GM08714 (cell line): Measurements from ENCODE around the gene RHOH.

Experiments
- H3K4me3 ChIP-seq: fragments of 200-500 bp; sonication (Bioruptor generic); 2 replicates; pipeline ENCODE4 v1.5.1; 2014; ENCODE audit warnings: mild to moderate bottlenecking, low read length, inconsistent platforms
- ZNF274 ChIP-seq: IDR thresholded peaks from 2 replicates; pipeline ENCODE4 v1.6.1; 2012; ENCODE audit warnings: mild to moderate bottlenecking, low read depth, low read length

RHOH gene

GRCh38 chr4:40225497-40225896 is 28.7 kb downstream of the RHOH start:
- no peak overlapping the region for H3K4me3 ChIP-seq
- TF ChIP-seq ZNF274: no peak

DNA sequence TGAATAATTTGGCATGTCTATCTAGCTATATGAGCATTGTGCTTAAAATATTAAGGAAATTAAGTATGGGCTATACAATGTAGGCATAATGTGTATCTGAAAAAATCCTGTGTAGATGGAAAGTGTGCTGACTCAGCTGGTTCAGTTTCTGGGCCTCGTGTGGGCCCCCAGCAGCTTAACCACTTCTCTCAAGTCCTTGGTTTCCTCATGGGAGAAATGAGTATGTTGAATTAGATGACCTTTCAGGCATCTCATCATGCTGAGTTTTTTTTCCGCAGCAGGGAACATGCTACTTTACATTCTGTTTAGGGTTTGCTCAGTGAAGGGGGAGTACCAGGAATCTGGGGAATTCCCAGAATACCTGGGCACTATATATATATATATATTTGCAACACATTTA is 30.5 kb downstream of the RHOH start:
- H3K4me3 ChIP-seq: no peak overlapping the region
- no peak for TF ChIP-seq ZNF274

DNA sequence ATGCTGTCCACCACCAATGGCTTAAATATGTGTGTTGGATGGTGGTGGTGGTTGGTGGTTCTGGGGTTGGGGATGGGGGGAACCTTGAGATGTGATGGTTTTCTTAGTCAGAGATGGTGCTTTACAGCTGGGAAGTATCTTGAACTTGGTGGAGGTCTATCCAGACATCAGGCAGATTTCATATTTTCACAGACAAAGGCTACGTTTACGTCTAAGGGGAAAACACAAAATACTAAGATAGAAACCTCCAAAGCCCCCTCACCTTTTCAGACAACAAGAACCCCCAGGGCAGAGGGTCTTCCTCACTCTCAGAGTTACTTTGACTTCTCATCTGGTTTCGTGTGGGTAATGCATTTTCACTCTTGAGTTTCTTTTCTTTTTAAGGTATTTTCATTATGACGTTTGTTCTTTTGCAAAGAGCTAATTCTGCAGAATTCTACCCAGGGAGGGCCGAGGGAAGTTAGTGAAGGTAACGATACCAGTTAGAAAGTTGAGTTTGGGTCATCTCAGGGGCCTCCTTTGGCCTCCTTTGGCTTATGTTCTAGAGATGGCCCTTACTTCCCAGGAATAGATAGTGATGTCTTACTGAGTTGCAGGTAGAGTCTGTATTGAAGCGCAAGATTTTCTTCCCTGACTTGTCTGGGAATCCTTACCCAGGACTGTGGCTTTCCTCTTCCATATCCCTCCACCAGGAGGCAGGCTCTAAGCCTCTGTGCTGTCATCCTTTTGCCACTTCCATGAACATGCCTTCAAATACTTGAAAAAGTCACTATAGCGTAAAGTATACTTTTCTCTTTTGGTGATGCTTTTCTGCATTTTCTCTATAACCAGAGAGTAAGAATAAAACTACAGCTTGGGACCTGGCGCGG is 31.9 kb downstream of the RHOH start:
- TF ChIP-seq ZNF274: no peak
- H3K4me3 ChIP-seq: peak overlapping the region; percentile 34; the same call in 1 of the 2 replicates

DNA sequence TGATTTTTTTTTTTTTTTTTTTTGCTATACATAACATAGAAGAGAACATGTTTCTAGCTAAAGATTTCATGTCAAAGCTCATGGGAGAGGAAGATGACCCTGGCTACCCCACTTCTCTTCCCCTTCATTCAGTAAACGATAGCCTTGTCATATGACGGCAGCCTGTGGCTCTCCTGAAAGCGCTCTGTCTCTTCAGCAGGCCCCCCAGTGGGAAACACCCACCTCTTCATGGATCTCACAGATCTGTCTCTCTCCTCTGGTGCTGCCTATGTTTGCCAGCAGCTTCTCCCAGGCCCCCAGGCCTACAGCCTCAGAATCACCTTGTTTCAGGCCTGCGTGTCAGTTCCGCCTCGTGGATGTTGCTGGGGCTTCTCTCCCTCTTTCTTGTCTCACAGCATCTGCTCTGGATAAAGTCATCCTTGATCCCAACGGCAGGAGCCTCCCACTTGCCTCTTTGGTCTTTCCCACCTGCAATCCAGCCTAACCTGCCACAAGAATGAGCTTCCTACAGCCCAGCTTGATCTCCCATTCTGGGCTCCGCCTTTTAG is 34.6 kb downstream of the RHOH start:
- TF ChIP-seq ZNF274: no peak
- H3K4me3 ChIP-seq: no peak overlapping the region

DNA sequence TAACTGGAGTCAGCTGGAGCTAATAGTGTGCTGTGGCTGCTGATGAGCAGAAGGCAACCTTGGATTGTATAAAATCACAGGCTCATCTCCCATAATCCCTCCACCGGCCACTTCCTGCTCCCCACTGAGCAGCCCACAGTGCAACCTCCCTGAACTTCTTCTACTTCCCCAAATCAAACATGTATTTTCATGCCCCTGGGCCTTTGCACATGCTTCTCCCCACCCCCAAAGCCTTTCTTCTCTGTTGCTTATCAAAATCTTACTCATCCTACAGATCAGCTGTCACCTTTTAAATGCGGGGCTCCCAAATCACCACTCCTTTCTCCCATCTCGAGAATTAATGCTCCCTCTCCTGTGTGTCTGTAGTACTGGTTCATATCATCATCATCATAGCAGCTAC is 35.8 kb downstream of the RHOH start:
- H3K4me3 ChIP-seq: no peak overlapping the region
- no peak for TF ChIP-seq ZNF274

DNA sequence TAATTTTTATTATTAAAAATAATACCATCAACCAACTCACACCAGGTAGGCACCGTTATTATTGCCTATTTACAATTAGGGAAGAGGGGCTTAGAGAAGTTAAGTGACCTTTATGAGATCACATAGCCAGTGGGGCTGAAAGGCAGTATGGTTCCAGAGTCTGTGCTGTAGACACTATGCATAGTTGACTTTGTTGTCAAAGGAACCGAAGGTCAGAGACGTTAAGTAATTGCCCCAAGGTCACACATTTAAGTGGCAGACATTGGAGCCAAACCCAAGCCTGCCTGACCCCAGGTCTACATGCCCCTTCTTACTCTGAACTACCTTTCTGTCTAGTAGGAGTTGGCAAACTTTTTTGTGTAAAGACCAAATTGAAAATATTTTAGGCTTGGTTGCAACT is 36.4 kb downstream of the RHOH start:
- H3K4me3 ChIP-seq: no peak overlapping the region
- TF ChIP-seq ZNF274: no peak

DNA sequence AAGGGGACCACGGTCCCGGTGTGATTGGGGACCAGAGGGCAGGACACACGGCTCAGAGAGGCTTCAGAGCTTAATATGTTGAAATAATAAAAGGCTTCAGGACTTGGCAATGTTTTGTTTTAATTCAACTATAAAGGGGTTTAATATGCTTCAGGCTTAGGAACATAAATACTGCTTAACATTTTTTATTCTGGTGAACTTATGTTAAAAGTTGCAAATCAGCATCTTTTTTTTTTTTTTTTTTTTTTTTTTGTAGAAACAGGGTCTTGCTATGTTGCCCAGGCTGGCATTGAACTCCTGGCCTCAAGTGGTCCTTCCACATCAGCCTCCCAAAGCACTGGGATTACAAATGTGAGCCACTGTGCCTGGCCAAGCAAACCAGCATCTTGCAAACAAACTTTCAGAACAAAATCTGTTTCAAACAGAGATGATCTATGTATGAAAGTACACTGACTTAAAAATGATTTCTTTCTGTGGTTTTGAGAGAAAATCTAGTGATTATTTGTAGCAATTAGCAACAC is 37.7 kb downstream of the RHOH start:
- no peak for TF ChIP-seq ZNF274
- no peak overlapping the region for H3K4me3 ChIP-seq

DNA sequence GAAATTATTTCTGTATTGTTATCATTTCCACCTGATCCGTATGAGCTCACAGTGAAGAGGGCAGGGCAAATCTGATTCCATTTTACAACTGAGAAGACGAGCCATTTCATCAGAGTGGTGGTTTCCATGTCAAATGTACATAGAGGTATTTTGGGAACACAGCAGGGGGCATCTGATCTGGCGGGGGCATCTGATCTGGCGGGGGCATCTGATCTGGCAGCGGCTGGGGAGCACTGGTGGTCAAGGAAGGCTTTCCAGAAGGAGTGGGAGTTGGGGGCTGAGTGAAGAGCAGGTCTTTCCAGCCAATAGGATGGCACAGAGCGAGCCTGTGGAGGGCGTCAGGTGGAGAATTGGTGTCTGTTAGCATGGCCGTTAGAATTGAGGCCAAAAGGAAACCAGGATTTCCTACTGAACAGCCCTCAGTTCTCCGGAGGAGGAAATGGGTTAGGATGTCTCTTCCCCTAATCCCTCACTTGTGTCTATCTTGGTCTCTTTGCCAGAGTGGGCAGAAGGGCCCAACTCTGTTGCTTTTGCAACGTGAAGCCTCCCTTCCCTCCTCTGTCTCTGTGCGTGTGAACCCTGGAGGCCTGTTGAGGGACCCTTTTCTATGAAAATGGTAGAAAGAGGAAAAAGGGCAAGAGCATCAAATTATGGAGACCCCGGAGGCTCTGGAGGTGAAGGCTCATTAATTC is 41.3 kb downstream of the RHOH start:
- TF ChIP-seq ZNF274: no peak
- no peak overlapping the region for H3K4me3 ChIP-seq

GRCh38 chr4:40238700-40239548 is 42.1 kb downstream of the RHOH start:
- TF ChIP-seq ZNF274: no peak
- H3K4me3 ChIP-seq: no peak overlapping the region

GRCh38 chr4:40240040-40240653 is 43.3 kb downstream of the RHOH start:
- no peak overlapping the region for H3K4me3 ChIP-seq
- no peak for TF ChIP-seq ZNF274

GRCh38 chr4:40241026-40241425 is 44.2 kb downstream of the RHOH start:
- TF ChIP-seq ZNF274: no peak
- no peak overlapping the region for H3K4me3 ChIP-seq

- no peak for TF ChIP-seq ZNF274
- no peak overlapping the region for H3K4me3 ChIP-seq
Observed at GRCh38 chr4:40241941-40242340, 45.1 kb downstream of the RHOH start.

- H3K4me3 ChIP-seq: no peak overlapping the region
- no peak for TF ChIP-seq ZNF274
Observed at GRCh38 chr4:40243386-40243948, 46.6 kb downstream of the RHOH start.
